Skeletal muscle tissue (tissue), 5 donors: Measurements from ENCODE around the gene SMIM22. TPM values are rescaled to one million over a fixed set of nuclear protein-coding genes. Genes with fewer than 3 reads are reported as not detected.

ENCODE experiments used
- H3K27ac ChIP-seq: one replicate; pipeline ENCODE4 v1.7.0; 2013; ENCODE audit warnings: mild to moderate bottlenecking, low read depth, low read length, inconsistent platforms
- H3K27me3 ChIP-seq, 3 donors: one replicate each; pipeline ENCODE4 v1.7.0; 2013; ENCODE audit warnings: low read length in 3 of 3; ENCODE audit not compliant: control insufficient read depth in 3 of 3, insufficient read depth in 3 of 3
- H3K36me3 ChIP-seq, 3 donors: one replicate each; pipeline ENCODE4 v1.7.0; 2013; ENCODE audit warnings: low read length in 3 of 3; ENCODE audit not compliant: control insufficient read depth in 3 of 3, insufficient read depth in 3 of 3
- H3K4me1 ChIP-seq, 3 donors: one replicate each; pipeline ENCODE4 v1.7.0; 2013; ENCODE audit warnings: low read length in 3 of 3, mild to moderate bottlenecking in 3 of 3; ENCODE audit not compliant: control insufficient read depth in 3 of 3, insufficient read depth in 3 of 3
- H3K4me3 ChIP-seq, 3 donors: one replicate each; pipeline ENCODE4 v1.7.0; 2013; ENCODE audit warnings: low read length in 3 of 3
- H3K9ac ChIP-seq, 3 donors: one replicate each; pipeline ENCODE4 v1.7.0; 2013; ENCODE audit warnings: low read length in 3 of 3, mild to moderate bottlenecking in 3 of 3, moderate library complexity in 2 of 3, low read depth in 1 of 3
- H3K9me3 ChIP-seq, 3 donors: one replicate each; pipeline ENCODE4 v1.7.0; 2013; ENCODE audit warnings: low read length in 3 of 3; ENCODE audit not compliant: control insufficient read depth in 3 of 3
- small RNA-seq: library from RNA; depleted of rRNA; stranded (forward); fragments of <200 nt; gene quantifications from one replicate; pipeline ENCODE3, GENCODE V24; 2014
- total RNA-seq: library from RNA; depleted of rRNA; stranded (reverse); fragments of >200 nt; gene quantifications from one replicate; pipeline ENCODE4 v1.2.3, GENCODE V29; 2014
- donor health status: Osteomylitis.

SMIM22 gene
- total RNA-seq, 1 donor from 2014 or later: not detected

- Histone ChIP-seq H3K4me1 (peaks cover 40 to 62% (median 58%) of the 10 kb centered on the region in 3 donors), H3K27ac (no peak overlapping the region), H3K27me3 (no peaks in the 10 kb centered on the region), H3K9ac (no peak overlapping the region), H3K9me3 (no peaks in the 10 kb centered on the region), H3K36me3 (peaks cover 29 to 63% (median 56%) of the 10 kb centered on the region in 3 donors), H3K4me3 (no peak overlapping the region)
These were observed 37.7 kb downstream of the SMIM22 start for GRCh38 chr16:4832698-4833343.

- no peaks in the 10 kb centered on the region for H3K9me3 ChIP-seq
- H3K4me3 ChIP-seq: no peak overlapping the region
- H3K27me3 ChIP-seq: no peaks in the 10 kb centered on the region
- H3K4me1 ChIP-seq: peaks cover 36 to 57% (median 52%) of the 10 kb centered on the region in 3 donors
- no peak overlapping the region for H3K27ac ChIP-seq
- H3K9ac ChIP-seq: no peak overlapping the region
- H3K36me3 ChIP-seq: peaks cover 32 to 65% (median 59%) of the 10 kb centered on the region in 3 donors
These were observed 38.4 kb downstream of the SMIM22 start for GRCh38 chr16:4833584-4833983.

GRCh38 chr16:4836727-4837126 is 41.6 kb downstream of the SMIM22 start:
- peaks cover 19 to 37% (median 32%) of the 10 kb centered on the region in 3 donors for H3K4me1 ChIP-seq
- H3K27ac ChIP-seq: no peak overlapping the region
- H3K36me3 ChIP-seq: peaks cover 28 to 71% (median 59%) of the 10 kb centered on the region in 3 donors
- H3K4me3 ChIP-seq: no peak overlapping the region
- H3K27me3 ChIP-seq: no peaks in the 10 kb centered on the region
- no peaks in the 10 kb centered on the region for H3K9me3 ChIP-seq
- peak overlapping the region in 1 of 3 donors; percentile 10 for H3K9ac ChIP-seq

GRCh38 chr16:4837733-4838501 is 42.7 kb downstream of the SMIM22 start:
- Histone ChIP-seq H3K9ac (no peak overlapping the region), H3K27ac (no peak overlapping the region), H3K27me3 (no peaks in the 10 kb centered on the region), H3K9me3 (no peaks in the 10 kb centered on the region), H3K36me3 (peaks cover 23 to 69% (median 56%) of the 10 kb centered on the region in 3 donors), H3K4me3 (no peak overlapping the region), H3K4me1 (peaks cover 19 to 33% (median 28%) of the 10 kb centered on the region in 3 donors)

GRCh38 chr16:4839942-4840341 is 44.8 kb downstream of the SMIM22 start:
- Histone ChIP-seq H3K4me3 (no peak overlapping the region), H3K4me1 (peaks cover 19 to 22% (median 19%) of the 10 kb centered on the region in 3 donors), H3K27ac (no peak overlapping the region), H3K9ac (no peak overlapping the region), H3K9me3 (no peaks in the 10 kb centered on the region), H3K27me3 (no peaks in the 10 kb centered on the region), H3K36me3 (peaks cover 38 to 72% (median 66%) of the 10 kb centered on the region in 3 donors)

DNA sequence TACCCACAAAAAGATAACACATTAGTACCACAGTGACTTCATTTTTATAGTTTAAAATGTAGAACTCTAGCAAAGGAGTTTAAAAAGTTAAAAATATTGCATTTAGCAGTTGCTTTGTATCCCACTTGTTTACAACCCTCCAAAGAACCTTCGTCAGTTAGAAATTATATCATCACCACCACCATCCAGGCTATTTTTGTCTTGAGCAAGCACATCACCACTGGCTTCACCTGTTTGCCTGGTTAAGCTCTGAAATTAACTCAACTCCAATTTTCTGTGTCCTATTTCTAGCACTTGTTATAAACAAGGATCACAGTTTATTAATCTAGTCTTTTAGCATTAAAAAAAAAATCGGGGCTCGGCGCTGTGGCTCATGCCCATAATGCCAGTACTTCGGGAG is 45.8 kb downstream of the SMIM22 start:
- peaks cover 40 to 73% (median 66%) of the 10 kb centered on the region in 3 donors for H3K36me3 ChIP-seq
- peak overlapping the region; percentile 64 for H3K27ac ChIP-seq
- no peak overlapping the region for H3K4me3 ChIP-seq
- peaks cover 27 to 29% (median 28%) of the 10 kb centered on the region in 3 donors for H3K4me1 ChIP-seq
- H3K9me3 ChIP-seq: no peaks in the 10 kb centered on the region
- H3K9ac ChIP-seq: peak overlapping the region in 1 of 3 donors; percentile 7
- H3K27me3 ChIP-seq: no peaks in the 10 kb centered on the region

Small RNAs within 50 kb of the gene (small RNA-seq; reads per million reads assigned to genes)
- gene RF00017: not detected

Other genes starting within 250 kb of the SMIM22 start
- gene C16orf96, start 239.0 kb upstream of the SMIM22 start, total RNA-seq: 0.52 TPM
- gene UBALD1, start 180.5 kb upstream of the SMIM22 start, total RNA-seq: 1.0 TPM
- 16.2 TPM for gene MGRN1, start 170.5 kb upstream of the SMIM22 start, total RNA-seq
- 28.2 TPM for gene NUDT16L1, start 101.8 kb upstream of the SMIM22 start, total RNA-seq
- 15.1 TPM for gene ANKS3, start 61.1 kb upstream of the SMIM22 start, total RNA-seq
- gene DNAAF8, start 60.8 kb upstream of the SMIM22 start, total RNA-seq: 0.52 TPM
- gene ZNF500, start 28.2 kb upstream of the SMIM22 start, total RNA-seq: 6.8 TPM
- not detected for gene SEPTIN12, start 7.0 kb upstream of the SMIM22 start, total RNA-seq
- gene ROGDI, start 7.3 kb downstream of the SMIM22 start, total RNA-seq: 13.0 TPM
- 25.1 TPM for gene GLYR1, start 51.9 kb downstream of the SMIM22 start, total RNA-seq
- gene UBN1, start 52.1 kb downstream of the SMIM22 start, total RNA-seq: 11.0 TPM
- 1.6 TPM for gene PPL, start 141.8 kb downstream of the SMIM22 start, total RNA-seq
- gene SEC14L5, start 163.0 kb downstream of the SMIM22 start, total RNA-seq: 1.0 TPM
- 5.2 TPM for gene NAGPA, start 238.6 kb downstream of the SMIM22 start, total RNA-seq